ENCODE measurements around the gene TNNI3K.

TNNI3K gene

GRCh38 chr1:74340656-74341055 lies 105.5 kb downstream of the TNNI3K start:
- H3K4me3 ChIP-seq (ENCODE audit: low read length), result no peak overlapping the region
- no peak for TF ChIP-seq ZNF274 (IDR thresholded peaks at IDR 0.05; ENCODE audit: low read depth, low read length)

DNA sequence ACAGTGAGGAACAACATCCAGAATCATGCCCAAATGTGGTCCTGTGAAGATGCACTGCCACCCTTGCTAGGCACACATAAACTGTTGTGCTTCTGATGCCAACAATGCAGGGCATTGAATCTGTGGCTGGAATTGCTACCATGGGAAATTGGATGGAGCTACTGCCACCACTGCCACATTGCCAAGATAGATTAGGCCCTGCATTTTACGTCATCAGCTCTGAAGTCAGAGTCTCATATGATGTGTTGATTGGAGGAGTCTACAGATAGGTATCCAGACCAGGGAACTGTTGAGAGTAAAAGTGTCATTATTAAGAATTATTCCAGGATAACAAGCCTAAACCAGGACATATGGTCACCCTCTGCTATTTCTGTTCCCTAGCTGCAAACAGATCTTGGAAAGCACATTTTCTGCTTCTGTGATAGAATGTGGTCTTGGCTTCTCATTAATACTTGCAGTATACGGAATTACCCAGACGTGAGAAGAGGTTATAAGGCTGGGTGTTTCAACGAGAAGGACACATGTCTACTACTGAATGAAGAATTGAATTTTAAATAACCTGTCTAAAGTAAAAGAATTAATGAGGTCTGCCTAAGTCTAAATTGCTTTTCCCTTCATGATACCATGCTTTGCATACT lies 106.6 kb downstream of the TNNI3K start:
- no peak for TF ChIP-seq ZNF274 (IDR thresholded peaks at IDR 0.05; ENCODE audit: low read depth, low read length)
- no peak overlapping the region for H3K4me3 ChIP-seq (ENCODE audit: low read length)

GRCh38 chr1:74343216-74343615 lies 108.0 kb downstream of the TNNI3K start:
- no peak for TF ChIP-seq ZNF274 (IDR thresholded peaks at IDR 0.05; ENCODE audit: low read depth, low read length)
- no peak overlapping the region for H3K4me3 ChIP-seq (ENCODE audit: low read length)

DNA sequence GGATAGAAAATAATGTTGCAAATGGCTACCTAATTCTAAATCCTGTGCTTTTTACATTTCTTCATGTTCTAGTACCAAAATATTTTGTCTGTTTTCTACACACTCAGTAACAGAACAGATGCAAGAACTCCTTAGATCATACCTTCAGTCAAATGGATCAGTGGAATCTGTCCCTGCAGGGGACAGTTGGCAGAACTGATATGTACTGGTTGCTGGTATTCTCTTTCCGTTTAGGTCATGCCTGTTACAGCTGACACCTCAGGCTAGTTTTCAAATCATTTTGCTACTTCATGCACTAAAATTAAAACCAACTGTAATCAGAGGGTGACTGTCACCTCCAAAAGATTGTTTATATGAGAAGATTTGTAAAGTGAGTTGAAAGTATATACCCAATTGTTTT lies 109.2 kb downstream of the TNNI3K start:
- no peak for TF ChIP-seq ZNF274 (IDR thresholded peaks at IDR 0.05; ENCODE audit: low read depth, low read length)
- H3K4me3 ChIP-seq (ENCODE audit: low read length), result no peak overlapping the region

DNA sequence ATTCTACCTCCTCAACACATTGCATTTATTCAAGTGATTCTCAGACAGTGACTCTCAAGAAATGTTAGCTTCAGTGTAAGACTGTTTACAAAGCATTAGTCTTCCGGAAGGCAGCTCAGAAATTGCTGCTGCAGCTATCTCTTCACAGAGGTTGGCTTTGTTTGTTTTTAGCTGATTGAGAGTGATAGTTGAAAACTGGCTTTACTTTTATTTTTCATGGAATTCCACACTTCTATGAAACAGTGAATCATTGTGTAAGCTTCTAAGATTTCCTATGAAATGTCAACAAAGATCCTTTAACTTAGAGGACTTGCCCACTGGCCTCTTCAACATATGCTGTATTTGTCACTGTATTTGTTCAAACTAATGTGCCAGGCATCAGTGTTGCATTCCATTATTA lies 121.3 kb downstream of the TNNI3K start:
- TF ChIP-seq ZNF274 (IDR thresholded peaks at IDR 0.05; ENCODE audit: low read depth, low read length), result no peak
- H3K4me3 ChIP-seq (ENCODE audit: low read length), result no peak overlapping the region

GRCh38 chr1:74357150-74357549 lies 122.0 kb downstream of the TNNI3K start:
- no peak for TF ChIP-seq ZNF274 (IDR thresholded peaks at IDR 0.05; ENCODE audit: low read depth, low read length)
- no peak overlapping the region for H3K4me3 ChIP-seq (ENCODE audit: low read length)

GRCh38 chr1:74357756-74358155 lies 122.6 kb downstream of the TNNI3K start:
- no peak for TF ChIP-seq ZNF274 (IDR thresholded peaks at IDR 0.05; ENCODE audit: low read depth, low read length)
- no peak overlapping the region for H3K4me3 ChIP-seq (ENCODE audit: low read length)

- no peak overlapping the region for H3K4me3 ChIP-seq (ENCODE audit: low read length)
- no peak for TF ChIP-seq ZNF274 (IDR thresholded peaks at IDR 0.05; ENCODE audit: low read depth, low read length)
Observed at GRCh38 chr1:74362691-74363090, 127.5 kb downstream of the TNNI3K start.

GRCh38 chr1:74363220-74363619 lies 128.0 kb downstream of the TNNI3K start:
- H3K4me3 ChIP-seq (ENCODE audit: low read length), result no peak overlapping the region
- no peak for TF ChIP-seq ZNF274 (IDR thresholded peaks at IDR 0.05; ENCODE audit: low read depth, low read length)

- no peak overlapping the region for H3K4me3 ChIP-seq (ENCODE audit: low read length)
- TF ChIP-seq ZNF274 (IDR thresholded peaks at IDR 0.05; ENCODE audit: low read depth, low read length), result no peak
Observed at GRCh38 chr1:74367175-74367813, 132.1 kb downstream of the TNNI3K start.

DNA sequence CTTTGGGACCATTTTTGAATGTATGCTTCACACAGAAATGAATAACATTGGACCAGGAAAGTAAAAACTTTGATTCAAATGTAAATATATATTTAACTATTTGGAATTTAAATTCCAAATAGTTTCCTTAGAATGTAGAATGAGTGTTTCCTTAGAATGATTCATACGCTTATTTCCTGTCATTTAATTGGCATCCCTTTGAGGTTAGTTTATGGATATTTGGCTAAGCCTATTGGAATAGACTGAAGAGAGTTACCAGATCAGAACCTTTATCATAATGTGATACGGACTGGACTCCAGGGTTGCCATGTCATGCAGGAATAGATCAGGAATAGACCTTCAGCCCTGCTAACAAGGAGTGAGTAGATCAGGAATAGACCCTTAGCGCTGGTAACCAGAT lies 133.1 kb downstream of the TNNI3K start:
- no peak overlapping the region for H3K4me3 ChIP-seq (ENCODE audit: low read length)
- no peak for TF ChIP-seq ZNF274 (IDR thresholded peaks at IDR 0.05; ENCODE audit: low read depth, low read length)

DNA sequence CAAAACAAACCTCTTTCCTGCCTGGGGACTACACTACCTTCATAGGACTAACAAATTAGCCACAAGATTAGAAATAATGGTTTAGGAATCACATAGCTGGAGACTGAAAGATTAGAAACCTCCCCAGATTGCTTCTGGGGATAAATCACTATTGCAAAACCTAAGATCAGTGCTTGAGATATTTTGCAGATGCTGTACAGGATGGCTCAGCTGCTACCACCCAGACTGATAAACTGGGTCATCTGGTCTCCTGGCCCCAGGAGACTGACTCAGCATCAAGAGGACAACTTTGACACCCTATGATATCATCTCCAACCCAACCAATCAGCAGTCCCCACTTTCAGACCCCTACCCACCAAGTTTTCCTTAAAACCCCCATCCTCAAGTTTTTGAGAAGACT lies 140.2 kb downstream of the TNNI3K start:
- no peak overlapping the region for H3K4me3 ChIP-seq (ENCODE audit: low read length)
- TF ChIP-seq ZNF274 (IDR thresholded peaks at IDR 0.05; ENCODE audit: low read depth, low read length), result no peak

GRCh38 chr1:74380252-74380651 lies 145.1 kb downstream of the TNNI3K start:
- H3K4me3 ChIP-seq (ENCODE audit: low read length), result no peak overlapping the region
- TF ChIP-seq ZNF274 (IDR thresholded peaks at IDR 0.05; ENCODE audit: low read depth, low read length), result no peak

DNA sequence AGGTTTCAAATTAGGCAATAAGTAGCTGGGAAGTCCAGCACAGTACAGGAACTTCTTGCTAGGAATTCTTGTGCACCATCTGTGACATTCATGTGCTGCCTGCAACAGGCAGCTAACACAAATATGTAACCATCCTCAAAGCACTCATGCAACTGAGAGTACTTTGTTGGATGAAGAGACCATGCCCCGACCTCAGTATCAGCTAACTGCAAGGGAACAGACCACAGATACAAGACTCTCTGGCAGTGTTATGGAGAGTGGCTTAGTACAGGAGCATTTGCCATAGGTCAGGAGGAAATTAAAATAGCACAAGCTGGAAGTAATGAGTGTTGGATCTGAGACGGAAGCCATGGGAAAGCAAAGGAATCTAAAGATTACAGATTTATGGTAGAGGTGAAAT lies 153.7 kb downstream of the TNNI3K start:
- H3K4me3 ChIP-seq (ENCODE audit: low read length), result no peak overlapping the region
- no peak for TF ChIP-seq ZNF274 (IDR thresholded peaks at IDR 0.05; ENCODE audit: low read depth, low read length)

- TF ChIP-seq ZNF274 (IDR thresholded peaks at IDR 0.05; ENCODE audit: low read depth, low read length), result no peak
- no peak overlapping the region for H3K4me3 ChIP-seq (ENCODE audit: low read length)
Observed at GRCh38 chr1:74392186-74392585, 157.0 kb downstream of the TNNI3K start.

DNA sequence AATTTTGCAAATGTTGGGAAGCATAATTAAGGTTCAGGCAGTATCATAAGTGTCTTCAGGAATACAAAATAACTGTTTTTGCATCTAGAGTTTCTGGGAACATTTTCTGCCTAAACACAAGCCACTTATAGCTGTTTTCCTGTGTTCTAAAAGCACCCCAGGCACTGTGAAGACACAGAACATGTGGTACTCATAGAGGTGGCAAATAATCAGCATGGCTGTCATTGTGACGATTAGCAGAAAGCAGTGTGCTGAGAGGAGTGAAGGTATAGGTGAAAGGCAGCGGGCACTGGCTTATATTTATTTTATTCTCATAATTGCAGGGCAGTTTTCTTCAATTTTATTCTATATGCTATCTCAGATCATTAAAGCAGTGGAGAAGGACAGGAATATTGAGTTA lies 157.7 kb downstream of the TNNI3K start:
- H3K4me3 ChIP-seq (ENCODE audit: low read length), result no peak overlapping the region
- no peak for TF ChIP-seq ZNF274 (IDR thresholded peaks at IDR 0.05; ENCODE audit: low read depth, low read length)
